ENCODE results near the gene OSBPL8. TPM values are rescaled to one million over a fixed set of nuclear protein-coding genes. Genes with fewer than 3 reads are reported as not detected.

OSBPL8 gene
- total and polyA plus RNA-seq, 2 donors (not counting 1 experiment from before 2014, with no cell fraction given), result 11.1 to 112 TPM

DNA sequence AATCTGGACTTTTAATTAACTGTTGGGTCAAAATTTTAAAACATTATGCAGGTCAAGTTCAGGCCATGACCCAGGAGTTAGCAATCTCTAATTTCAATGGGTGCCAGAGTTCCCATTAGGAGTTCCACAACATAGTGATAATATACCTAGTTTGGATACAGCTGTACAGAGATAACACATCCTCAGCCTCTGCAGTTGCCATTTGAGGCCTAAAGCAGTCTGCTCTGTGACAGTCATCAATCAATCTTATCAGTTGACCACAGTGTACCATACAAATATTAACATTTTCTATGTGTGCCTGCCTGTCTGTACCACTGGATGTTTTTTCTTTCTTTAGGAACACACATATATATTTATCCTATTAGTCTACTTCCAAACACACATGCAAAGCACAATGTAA lies 157.3 kb downstream of the OSBPL8 start:
- ATAC-seq (ENCODE audit: low read depth) (no peak), DNase-seq (no peak)
- Histone ChIP-seq H3K4me3 (ENCODE audit: control extremely low read depth in 1 of 5, extremely low read depth in 1 of 5, insufficient read depth in 1 of 5, low read depth in 2 of 5, low read length in 4 of 5) (no peak overlapping the region), H3K9ac (ENCODE audit: low read length) (no peak overlapping the region), H3K79me2 (ENCODE audit: control insufficient read depth, insufficient read depth, low read length) (no peaks in the 10 kb centered on the region), H3K4me2 (replicated peaks; ENCODE audit: low read depth, low read length, poor library complexity, severe bottlenecking) (no peak overlapping the region), H3K36me3 (replicated peaks in 1 of 2; ENCODE audit: control extremely low read depth in 1 of 2, control insufficient read depth in 1 of 2, extremely low read depth in 1 of 2, insufficient read depth in 2 of 2, low read length in 1 of 2) (peaks cover 7 to 8% of the 10 kb centered on the region in 2 experiments), H4K20me1 (ENCODE audit: control insufficient read depth, insufficient read depth, low read length, poor library complexity, severe bottlenecking) (peaks cover 5% of the 10 kb centered on the region), H3K27ac (ENCODE audit: low read length in 2 of 2) (no peak overlapping the region), H3K9me3 (ENCODE audit: control extremely low read depth in 1 of 3, control insufficient read depth in 2 of 3, insufficient read depth in 1 of 3, low read length in 2 of 3) (no peaks in the 10 kb centered on the region), H3K4me1 (ENCODE audit: control insufficient read depth in 2 of 2, insufficient read depth in 2 of 2, low read length in 2 of 2) (no peaks in the 10 kb centered on the region), H3K27me3 (replicated peaks in 1 of 4; ENCODE audit: control extremely low read depth in 1 of 4, control insufficient read depth in 3 of 4, insufficient read depth in 4 of 4, low read length in 3 of 4) (no peaks in the 10 kb centered on the region), H2AFZ (ENCODE audit: insufficient read depth, low read depth, low read length, poor library complexity, severe bottlenecking) (no peak overlapping the region)
- Mint-ChIP-seq H3K4me1 (no peaks in the 10 kb centered on the region), H3K4me3 (no peak overlapping the region), H3K27ac (no peak overlapping the region), H3K9me3 (ENCODE audit: insufficient read depth) (no peaks in the 10 kb centered on the region), H3K27me3 (no peaks in the 10 kb centered on the region)
- no peak for TF ChIP-seq EZH2 (IDR thresholded peaks at IDR 0.05; ENCODE audit: borderline replicate concordance, insufficient read depth, low read depth, low read length, poor library complexity, severe bottlenecking)
- TF ChIP-seq, protein P1, sequence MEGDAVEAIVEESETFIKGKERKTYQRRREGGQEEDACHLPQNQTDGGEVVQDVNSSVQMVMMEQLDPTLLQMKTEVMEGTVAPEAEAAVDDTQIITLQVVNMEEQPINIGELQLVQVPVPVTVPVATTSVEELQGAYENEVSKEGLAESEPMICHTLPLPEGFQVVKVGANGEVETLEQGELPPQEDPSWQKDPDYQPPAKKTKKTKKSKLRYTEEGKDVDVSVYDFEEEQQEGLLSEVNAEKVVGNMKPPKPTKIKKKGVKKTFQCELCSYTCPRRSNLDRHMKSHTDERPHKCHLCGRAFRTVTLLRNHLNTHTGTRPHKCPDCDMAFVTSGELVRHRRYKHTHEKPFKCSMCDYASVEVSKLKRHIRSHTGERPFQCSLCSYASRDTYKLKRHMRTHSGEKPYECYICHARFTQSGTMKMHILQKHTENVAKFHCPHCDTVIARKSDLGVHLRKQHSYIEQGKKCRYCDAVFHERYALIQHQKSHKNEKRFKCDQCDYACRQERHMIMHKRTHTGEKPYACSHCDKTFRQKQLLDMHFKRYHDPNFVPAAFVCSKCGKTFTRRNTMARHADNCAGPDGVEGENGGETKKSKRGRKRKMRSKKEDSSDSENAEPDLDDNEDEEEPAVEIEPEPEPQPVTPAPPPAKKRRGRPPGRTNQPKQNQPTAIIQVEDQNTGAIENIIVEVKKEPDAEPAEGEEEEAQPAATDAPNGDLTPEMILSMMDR (IDR thresholded peaks at IDR 0.05), result no peak
- CTCF ChIA-PET, result no interaction called here
- intact Hi-C loops (cut with micrococcal nuclease), result no loop called here
- POLR2A ChIA-PET, result no interaction called here

DNA sequence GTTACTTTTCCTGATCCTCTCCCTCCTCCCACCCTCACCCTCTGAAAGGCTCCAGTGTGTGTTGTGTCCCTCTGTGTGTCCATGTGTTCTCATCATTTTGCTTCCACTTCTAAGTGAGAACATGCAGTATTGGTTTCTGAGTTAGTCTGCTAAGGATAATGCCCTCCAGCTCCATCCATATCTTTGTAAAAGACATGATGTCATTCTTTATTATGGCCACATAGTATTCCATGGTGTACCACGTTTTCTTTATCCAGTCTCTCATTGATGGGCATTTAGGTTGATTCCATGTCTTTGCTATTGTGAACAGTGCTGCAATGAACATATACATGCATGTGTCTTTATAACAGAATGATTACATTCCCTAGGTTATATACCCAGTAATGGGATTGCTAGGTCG lies 159.4 kb downstream of the OSBPL8 start:
- WGBS (ENCODE audit: insufficient coverage), result no CpG with 5 or more reads among the region's 2 CpGs
- TF ChIP-seq, protein P1 (IDR thresholded peaks at IDR 0.05), result no peak
- no peak for TF ChIP-seq EZH2 (IDR thresholded peaks at IDR 0.05; ENCODE audit: borderline replicate concordance, insufficient read depth, low read depth, low read length, poor library complexity, severe bottlenecking)
- no peak overlapping the region for H3K4me3 ChIP-seq (ENCODE audit: control extremely low read depth in 1 of 5, extremely low read depth in 1 of 5, insufficient read depth in 1 of 5, low read depth in 2 of 5, low read length in 4 of 5)
- H3K4me2 ChIP-seq (replicated peaks; ENCODE audit: low read depth, low read length, poor library complexity, severe bottlenecking), result no peak overlapping the region
- H3K79me2 ChIP-seq (ENCODE audit: control insufficient read depth, insufficient read depth, low read length), result no peaks in the 10 kb centered on the region
- intact Hi-C loops (cut with micrococcal nuclease), result no loop called here
- no peak overlapping the region for H2AFZ ChIP-seq (ENCODE audit: insufficient read depth, low read depth, low read length, poor library complexity, severe bottlenecking)
- H3K27me3 Mint-ChIP-seq, result no peaks in the 10 kb centered on the region
- no peaks in the 10 kb centered on the region for H3K4me1 ChIP-seq (ENCODE audit: control insufficient read depth in 2 of 2, insufficient read depth in 2 of 2, low read length in 2 of 2)
- DNase-seq, result no peak
- no peak overlapping the region for H3K27ac Mint-ChIP-seq
- no peaks in the 10 kb centered on the region for H3K4me1 Mint-ChIP-seq
- no peak overlapping the region for H3K9ac ChIP-seq (ENCODE audit: low read length)
- H3K9me3 Mint-ChIP-seq (ENCODE audit: insufficient read depth), result no peaks in the 10 kb centered on the region
- no peak overlapping the region for H3K4me3 Mint-ChIP-seq
- H4K20me1 ChIP-seq (ENCODE audit: control insufficient read depth, insufficient read depth, low read length, poor library complexity, severe bottlenecking), result peaks cover 4% of the 10 kb centered on the region
- ChIA-PET CTCF (interaction anchor here (1.6 kb wide), 1 partner anchor 186 kb away, joined by 4 read pairs; no protein-coding TSS in a partner anchor), POLR2A (no interaction called here)
- ATAC-seq (ENCODE audit: low read depth), result no peak
- no peak overlapping the region for H3K27ac ChIP-seq (ENCODE audit: low read length in 2 of 2)
- H3K9me3 ChIP-seq (ENCODE audit: control extremely low read depth in 1 of 3, control insufficient read depth in 2 of 3, insufficient read depth in 1 of 3, low read length in 2 of 3), result no peaks in the 10 kb centered on the region
- H3K36me3 ChIP-seq (replicated peaks in 1 of 2; ENCODE audit: control extremely low read depth in 1 of 2, control insufficient read depth in 1 of 2, extremely low read depth in 1 of 2, insufficient read depth in 2 of 2, low read length in 1 of 2), result peaks cover 7 to 10% of the 10 kb centered on the region in 2 experiments
- no peaks in the 10 kb centered on the region for H3K27me3 ChIP-seq (replicated peaks in 1 of 4; ENCODE audit: control extremely low read depth in 1 of 4, control insufficient read depth in 3 of 4, insufficient read depth in 4 of 4, low read length in 3 of 4)

Data from B cell (primary cell).